ENCODE data around the gene TIMM10B.

- TF ChIP-seq CTCF (IDR thresholded peaks at IDR 0.05) (no peak), POLR2A (IDR thresholded peaks at IDR 0.05) (no peak)
Measured at GRCh38 chr11:6516865-6517264, 35.6 kb downstream of the TIMM10B start.
